HepG2 (cell line): ENCODE measurements around the gene HILPDA. TPM values are rescaled to one million over a fixed set of nuclear protein-coding genes. Genes with fewer than 3 reads are reported as not detected.

Source experiments
- ATM ChIP-seq: fragments of 450-650 bp; IDR thresholded peaks from 2 replicates; pipeline ENCODE4 v1.7.1; 2017; ENCODE audit warnings: mild to moderate bottlenecking, borderline replicate concordance
- ELK4 ChIP-seq: sonication (generic); formaldehyde crosslinking; IDR thresholded peaks from 2 replicates; pipeline ENCODE4 v1.9.0; 2021; ENCODE audit warnings: missing genetic modification reagents, borderline replicate concordance
- FOSL1 ChIP-seq: sonication (generic); formaldehyde crosslinking; IDR thresholded peaks from 2 replicates; pipeline ENCODE4 v1.9.0; 2021; ENCODE audit warnings: missing genetic modification reagents, borderline replicate concordance
- FOXP1 ChIP-seq, 2 experiments: fragments of 450-650 bp in 1 of 2; IDR thresholded peaks; 2 replicates each; pipeline ENCODE4 v1.6.1; 2017 to 2018; ENCODE audit warnings: antibody characterized with exemption in 1 of 2
- GATA4 ChIP-seq: sonication (generic); IDR thresholded peaks from 2 replicates; pipeline ENCODE4 v1.6.1; 2016; ENCODE audit warnings: antibody characterized with exemption, low read depth, borderline replicate concordance
- IKZF1 ChIP-seq: fragments of 450-650 bp; IDR thresholded peaks from 2 replicates; pipeline ENCODE4 v1.7.1; 2016
- ISL2 ChIP-seq: sonication (generic); formaldehyde crosslinking; IDR thresholded peaks from 2 replicates; pipeline ENCODE4 v1.5.0; 2020; ENCODE audit warnings: missing genetic modification reagents
- NFATC3 ChIP-seq: sonication (generic); formaldehyde crosslinking; IDR thresholded peaks from 2 replicates; pipeline ENCODE4 v1.5.1; 2020; ENCODE audit warnings: mild to moderate bottlenecking, missing genetic modification reagents
- PBX2 ChIP-seq: IDR thresholded peaks from 2 replicates; pipeline ENCODE4 v1.6.1; 2016; ENCODE audit warnings: control low read depth
- SIX4 ChIP-seq: sonication (generic); formaldehyde crosslinking; IDR thresholded peaks from 2 replicates; pipeline ENCODE4 v1.4.0; 2020; ENCODE audit warnings: missing genetic modification reagents
- SP4 ChIP-seq: sonication (generic); formaldehyde crosslinking; IDR thresholded peaks from 2 replicates; pipeline ENCODE4 v1.8.1; 2023; ENCODE audit warnings: mild to moderate bottlenecking, missing genetic modification reagents
- SRSF1 ChIP-seq: fragments of 200-400 bp; formaldehyde crosslinking; optimal IDR thresholded peaks from 2 replicates; pipeline ENCODE3; 2017; ENCODE audit warnings: mild to moderate bottlenecking, low read depth, low read length, moderate library complexity
- TFE3 ChIP-seq: IDR thresholded peaks from 2 replicates; pipeline ENCODE4 v1.6.1; 2016
- ZBTB34 ChIP-seq: sonication (generic); formaldehyde crosslinking; IDR thresholded peaks from 2 replicates; pipeline ENCODE4 v1.8.0; 2022; ENCODE audit warnings: mild to moderate bottlenecking, missing genetic modification reagents
- ZNF124 ChIP-seq: sonication (generic); formaldehyde crosslinking; IDR thresholded peaks from 2 replicates; pipeline ENCODE4 v1.4.0; 2020; ENCODE audit warnings: missing genetic modification reagents
- ZNF160 ChIP-seq: sonication (generic); formaldehyde crosslinking; IDR thresholded peaks from 2 replicates; pipeline ENCODE4 v1.8.0; 2022; ENCODE audit warnings: mild to moderate bottlenecking, inconsistent platforms, missing genetic modification reagents
- ZNF180 ChIP-seq: sonication (generic); formaldehyde crosslinking; IDR thresholded peaks from 2 replicates; pipeline ENCODE4 v1.4.0; 2020; ENCODE audit warnings: low read depth, missing genetic modification reagents, borderline replicate concordance
- ZNF276 ChIP-seq: sonication (generic); formaldehyde crosslinking; IDR thresholded peaks from 2 replicates; pipeline ENCODE4 v1.4.0; 2020; ENCODE audit warnings: mild to moderate bottlenecking, low read depth, missing genetic modification reagents
- ZNF503 ChIP-seq: sonication (generic); formaldehyde crosslinking; IDR thresholded peaks from 2 replicates; pipeline ENCODE4 v1.4.0; 2020; ENCODE audit warnings: missing genetic modification reagents
- ZNF761 ChIP-seq: sonication (generic); formaldehyde crosslinking; conservative IDR thresholded peaks from 2 replicates; pipeline ENCODE4 v1.4.0; 2020; ENCODE audit warnings: mild to moderate bottlenecking, missing genetic modification reagents
- ZSCAN21 ChIP-seq: sonication (generic); formaldehyde crosslinking; IDR thresholded peaks from 2 replicates; pipeline ENCODE4 v1.8.0; 2022; ENCODE audit warnings: mild to moderate bottlenecking, missing genetic modification reagents, moderate library complexity, borderline replicate concordance
- polyA plus RNA-seq, 8 experiments: library from polyadenylated mRNA; depleted of rRNA in 3 of 8; stranded (reverse) in 7 of 8; unstranded in 1 of 8; fragments of >200 nt; fragmentation: Illumina TruSeq in 4 of 8; extraction: Trizol in 4 of 8; gene quantifications; 2 replicates each; pipeline versions ENCODE4 v1.2.1 to v1.2.3, GENCODE V29; 2011 to 2016; ENCODE audit warnings: low read depth in 4 of 8, missing spikeins in 1 of 8, mixed read lengths in 1 of 8; ENCODE audit not compliant: insufficient read depth in 1 of 8
- total RNA-seq, 5 experiments: library from RNA; depleted of rRNA; stranded (reverse); fragments of >200 nt; fragmentation: Illumina TruSeq; extraction: Trizol; gene quantifications; 2 replicates each; pipeline ENCODE4 v1.2.3, GENCODE V29; 2016; ENCODE audit warnings: low read depth in 1 of 5

Gene HILPDA
- total and polyA plus RNA-seq, 2 of the 13 experiments (the other 11 are each of a cell fraction or from before 2014, with no cell fraction given) = 11.1 to 44.0 TPM

GRCh38 chr7:128455543-128456254 lies at the start of gene HILPDA (continued):
- TF ChIP-seq SRSF1 (peak; percentile 23), ZNF160 (CRISPR knock-in tag) (no peak), TFE3 (peak; percentile 25; the same call in 1 of the 2 replicates), ZSCAN21 (CRISPR knock-in tag) (peak; percentile 75), IKZF1 (no peak), ELK4 (CRISPR knock-in tag) (no peak), ZNF761 (CRISPR knock-in tag) (peak; percentile 69), ZNF276 (CRISPR knock-in tag) (peak; percentile 47; the same call in 1 of the 2 replicates), NFATC3 (CRISPR knock-in tag) (0 out of 2 replicates have a peak, but pooled peaks have one; percentile 27), SIX4 (CRISPR knock-in tag) (no peak), ZNF180 (CRISPR knock-in tag) (no peak), ISL2 (CRISPR knock-in tag) (no peak), FOSL1 (CRISPR knock-in tag) (no peak), GATA4 (peak; percentile 68), ZNF124 (CRISPR knock-in tag) (peak; percentile 40; the same call in 1 of the 2 replicates), ZBTB34 (no peak), SP4 (CRISPR knock-in tag) (0 out of 2 replicates have a peak, but pooled peaks have one; percentile 28), ZNF503 (CRISPR knock-in tag) (0 out of 2 replicates have a peak, but pooled peaks have one; percentile 4), PBX2 (CRISPR knock-in tag) (no peak), FOXP1 (IDR thresholded peaks at IDR 0.05) (no peak), FOXP1 (CRISPR knock-in tag; IDR thresholded peaks at IDR 0.05) (0 out of 2 replicates have a peak, but pooled peaks have one; percentile 13), ATM (no peak)
